ENCODE measurements around the gene PHYKPL.

The PHYKPL gene

GRCh38 chr5:178192787-178193186 is 39.8 kb downstream of the PHYKPL start:
- no peak overlapping the region for H3K4me3 ChIP-seq (ENCODE audit: low read depth, low read length)

- no peak overlapping the region for H3K4me3 ChIP-seq (ENCODE audit: low read depth, low read length)
These were observed 40.4 kb downstream of the PHYKPL start for GRCh38 chr5:178192244-178192643.

- no peak overlapping the region for H3K4me3 ChIP-seq (ENCODE audit: low read depth, low read length)
These were observed 40.9 kb downstream of the PHYKPL start for GRCh38 chr5:178191661-178192060.

- no peak overlapping the region for H3K4me3 ChIP-seq (ENCODE audit: low read depth, low read length)
These were observed 43.2 kb downstream of the PHYKPL start for GRCh38 chr5:178189433-178189832.

- no peak within 1 kb of the TSS for H3K4me3 ChIP-seq (ENCODE audit: low read depth, low read length)
These were observed 45.6 kb downstream of the PHYKPL start, which contains the start of gene GMCL2 for GRCh38 chr5:178187014-178187413. TSS of gene GMCL2 (minus strand) at chr5:178187371. CDS start at chr5:178187299, 72 bp downstream.

- no peak overlapping the region for H3K4me3 ChIP-seq (ENCODE audit: low read depth, low read length)
These were observed 46.2 kb downstream of the PHYKPL start for GRCh38 chr5:178186427-178186826.

- H3K4me3 ChIP-seq (ENCODE audit: low read depth, low read length), result no peak overlapping the region
These were observed 50.3 kb downstream of the PHYKPL start for GRCh38 chr5:178182158-178182876.

- H3K4me3 ChIP-seq (ENCODE audit: low read depth, low read length), result no peak overlapping the region
These were observed 52.3 kb downstream of the PHYKPL start for GRCh38 chr5:178180141-178180863.

- no peak overlapping the region for H3K4me3 ChIP-seq (ENCODE audit: low read depth, low read length)
These were observed 55.0 kb downstream of the PHYKPL start for GRCh38 chr5:178177569-178177968.

- no peak overlapping the region for H3K4me3 ChIP-seq (ENCODE audit: low read depth, low read length)
These were observed 55.8 kb downstream of the PHYKPL start for GRCh38 chr5:178176791-178177190.

- H3K4me3 ChIP-seq (ENCODE audit: low read depth, low read length), result no peak overlapping the region
These were observed 58.1 kb downstream of the PHYKPL start for GRCh38 chr5:178174456-178174855.

- no peak overlapping the region for H3K4me3 ChIP-seq (ENCODE audit: low read depth, low read length)
These were observed 62.1 kb downstream of the PHYKPL start for GRCh38 chr5:178170455-178170854.

- no peak overlapping the region for H3K4me3 ChIP-seq (ENCODE audit: low read depth, low read length)
These were observed 67.0 kb downstream of the PHYKPL start for GRCh38 chr5:178165581-178165980.

- H3K4me3 ChIP-seq (ENCODE audit: low read depth, low read length), result no peak overlapping the region
These were observed 68.5 kb downstream of the PHYKPL start for GRCh38 chr5:178163772-178164735.

GRCh38 chr5:178162481-178162880 is 70.1 kb downstream of the PHYKPL start:
- H3K4me3 ChIP-seq (ENCODE audit: low read depth, low read length), result no peak overlapping the region

GRCh38 chr5:178160176-178160575 is 72.4 kb downstream of the PHYKPL start:
- H3K4me3 ChIP-seq (ENCODE audit: low read depth, low read length), result no peak overlapping the region

All from iPS-11a (cell line).